MM.1S (cell line): ENCODE measurements around the gene SLC35F1.

ENCODE experiments used
- DNase-seq: peaks from one replicate; pipeline ENCODE4 v3.0.0-alpha.2; 2015
- H2AFZ ChIP-seq: fragments of 300-600 bp; sonication (generic); 2 replicates; pipeline ENCODE4 v1.6.0; 2016; ENCODE audit warnings: antibody characterized with exemption, low read length
- H3F3A ChIP-seq: fragments of 300-600 bp; sonication (generic); 2 replicates; pipeline ENCODE4 v1.6.1; 2016; ENCODE audit warnings: mild to moderate bottlenecking, antibody characterized with exemption, low read length, moderate library complexity, mixed read lengths; ENCODE audit not compliant: insufficient read depth
- H3K27ac ChIP-seq: fragments of 300-600 bp; sonication (generic); 2 replicates; pipeline ENCODE4 v1.5.1; 2016; ENCODE audit warnings: mild to moderate bottlenecking, low read length
- H3K27me3 ChIP-seq: fragments of 300-600 bp; sonication (generic); replicated peaks from 2 replicates; pipeline ENCODE4 v1.6.0; 2016; ENCODE audit warnings: low read length; ENCODE audit not compliant: insufficient read depth
- H3K36me3 ChIP-seq: fragments of 300-600 bp; sonication (generic); replicated peaks from 2 replicates; pipeline ENCODE4 v1.6.1; 2016; ENCODE audit warnings: mild to moderate bottlenecking, low read length, mixed read lengths; ENCODE audit not compliant: insufficient read depth
- H3K4me1 ChIP-seq: fragments of 300-600 bp; sonication (generic); 2 replicates; pipeline ENCODE4 v1.6.1; 2016; ENCODE audit warnings: low read length, mixed read lengths
- H3K4me2 ChIP-seq: fragments of 300-600 bp; sonication (generic); 2 replicates; pipeline ENCODE4 v1.6.0; 2016; ENCODE audit warnings: low read depth, low read length
- H3K4me3 ChIP-seq: fragments of 300-600 bp; sonication (generic); 2 replicates; pipeline ENCODE4 v1.5.1; 2016; ENCODE audit warnings: low read length, mixed read lengths
- H3K79me2 ChIP-seq: fragments of 300-600 bp; sonication (generic); 2 replicates; pipeline ENCODE4 v1.6.1; 2016; ENCODE audit warnings: mixed run types, low read length, mixed read lengths
- H3K9ac ChIP-seq: fragments of 300-600 bp; sonication (generic); 2 replicates; pipeline ENCODE4 v1.6.1; 2016; ENCODE audit warnings: low read length, mixed read lengths
- H3K9me2 ChIP-seq: fragments of 300-600 bp; sonication (generic); replicated peaks from 2 replicates; pipeline ENCODE4 v1.6.1; 2016; ENCODE audit warnings: mild to moderate bottlenecking, low read length, mixed read lengths; ENCODE audit not compliant: insufficient read depth
- H3K9me3 ChIP-seq: fragments of 300-600 bp; sonication (generic); replicated peaks from 2 replicates; pipeline ENCODE4 v1.6.1; 2016; ENCODE audit warnings: mild to moderate bottlenecking, low read length, mixed read lengths; ENCODE audit not compliant: insufficient read depth
- H4K20me1 ChIP-seq: fragments of 300-600 bp; sonication (generic); 2 replicates; pipeline ENCODE4 v1.6.1; 2016; ENCODE audit warnings: mild to moderate bottlenecking, low read length, moderate library complexity, mixed read lengths; ENCODE audit not compliant: insufficient read depth
- CTCF ChIP-seq: fragments of 300-600 bp; sonication (generic); IDR thresholded peaks from 2 replicates; pipeline ENCODE4 v1.5.1; 2016; ENCODE audit warnings: antibody characterized with exemption, low read length, mixed read lengths
- EZH2 ChIP-seq: fragments of 300-600 bp; sonication (generic); optimal IDR thresholded peaks from 2 replicates; pipeline ENCODE3; 2017; ENCODE audit warnings: low read depth, mild to moderate bottlenecking, antibody characterized with exemption, low read length, mixed read lengths
- EZH2phosphoT487 ChIP-seq: fragments of 300-600 bp; sonication (generic); IDR thresholded peaks from 2 replicates; pipeline ENCODE4 v1.6.1; 2018; ENCODE audit warnings: antibody characterized with exemption, low read length

Gene SLC35F1

GRCh38 chr6:118134736-118135135 lies 227.7 kb downstream of the SLC35F1 start:
- Histone ChIP-seq H3K9ac (no peak overlapping the region), H3F3A (no peaks in the 10 kb centered on the region), H3K27ac (no peak overlapping the region), H3K4me1 (no peaks in the 10 kb centered on the region), H3K79me2 (no peaks in the 10 kb centered on the region), H4K20me1 (no peaks in the 10 kb centered on the region), H2AFZ (no peak overlapping the region), H3K9me3 (no peaks in the 10 kb centered on the region), H3K4me3 (no peak overlapping the region), H3K9me2 (no peaks in the 10 kb centered on the region), H3K36me3 (no peaks in the 10 kb centered on the region), H3K27me3 (no peaks in the 10 kb centered on the region), H3K4me2 (no peak overlapping the region)
- DNase-seq: no peak
- TF ChIP-seq CTCF (no peak), EZH2 (no peak), EZH2phosphoT487 (no peak)

- Histone ChIP-seq H3F3A (no peaks in the 10 kb centered on the region), H3K4me1 (no peaks in the 10 kb centered on the region), H3K36me3 (no peaks in the 10 kb centered on the region), H3K9me2 (no peaks in the 10 kb centered on the region), H3K79me2 (no peaks in the 10 kb centered on the region), H2AFZ (no peak overlapping the region), H3K4me3 (no peak overlapping the region), H3K27me3 (no peaks in the 10 kb centered on the region), H3K4me2 (no peak overlapping the region), H3K27ac (no peak overlapping the region), H3K9me3 (no peaks in the 10 kb centered on the region), H3K9ac (no peak overlapping the region), H4K20me1 (no peaks in the 10 kb centered on the region)
- TF ChIP-seq EZH2phosphoT487 (no peak), CTCF (no peak), EZH2 (no peak)
- DNase-seq: no peak
These were observed 228.3 kb downstream of the SLC35F1 start for GRCh38 chr6:118135371-118135770.

- Histone ChIP-seq H3K9ac (no peak overlapping the region), H4K20me1 (no peaks in the 10 kb centered on the region), H3K27me3 (no peaks in the 10 kb centered on the region), H3F3A (no peaks in the 10 kb centered on the region), H3K36me3 (no peaks in the 10 kb centered on the region), H3K9me3 (no peaks in the 10 kb centered on the region), H2AFZ (no peak overlapping the region), H3K4me1 (no peaks in the 10 kb centered on the region), H3K4me3 (no peak overlapping the region), H3K79me2 (no peaks in the 10 kb centered on the region), H3K9me2 (no peaks in the 10 kb centered on the region), H3K4me2 (no peak overlapping the region), H3K27ac (no peak overlapping the region)
- no peak for DNase-seq
- TF ChIP-seq EZH2 (no peak), EZH2phosphoT487 (no peak), CTCF (no peak)
These were observed 234.1 kb downstream of the SLC35F1 start for GRCh38 chr6:118141211-118141610.
